Measurements from ENCODE around the gene MACROD2.

Gene MACROD2

DNA sequence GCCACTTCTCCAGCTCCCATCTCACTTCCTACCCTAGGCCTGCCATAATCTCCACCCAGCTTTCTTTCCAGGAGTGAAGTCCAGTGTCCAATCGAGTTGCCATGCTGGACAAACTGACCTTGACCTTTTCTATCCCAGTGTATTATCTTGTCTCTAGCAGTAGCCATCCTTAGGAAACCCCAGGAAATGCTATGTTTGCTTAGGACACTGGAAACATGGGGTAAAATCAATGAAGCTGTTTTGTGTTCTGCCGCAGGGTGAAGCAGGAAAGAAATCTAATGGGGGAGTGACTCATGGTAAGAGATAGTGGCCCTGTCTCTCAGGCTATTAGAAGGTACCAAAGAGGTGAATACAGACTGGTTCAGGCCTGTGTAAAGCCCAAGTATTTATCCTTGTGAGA lies 1452.2 kb downstream of the MACROD2 start:
- DNase-seq (ENCODE audit: low read depth, low spot score) = no peak
- TF ChIP-seq, protein P1, sequence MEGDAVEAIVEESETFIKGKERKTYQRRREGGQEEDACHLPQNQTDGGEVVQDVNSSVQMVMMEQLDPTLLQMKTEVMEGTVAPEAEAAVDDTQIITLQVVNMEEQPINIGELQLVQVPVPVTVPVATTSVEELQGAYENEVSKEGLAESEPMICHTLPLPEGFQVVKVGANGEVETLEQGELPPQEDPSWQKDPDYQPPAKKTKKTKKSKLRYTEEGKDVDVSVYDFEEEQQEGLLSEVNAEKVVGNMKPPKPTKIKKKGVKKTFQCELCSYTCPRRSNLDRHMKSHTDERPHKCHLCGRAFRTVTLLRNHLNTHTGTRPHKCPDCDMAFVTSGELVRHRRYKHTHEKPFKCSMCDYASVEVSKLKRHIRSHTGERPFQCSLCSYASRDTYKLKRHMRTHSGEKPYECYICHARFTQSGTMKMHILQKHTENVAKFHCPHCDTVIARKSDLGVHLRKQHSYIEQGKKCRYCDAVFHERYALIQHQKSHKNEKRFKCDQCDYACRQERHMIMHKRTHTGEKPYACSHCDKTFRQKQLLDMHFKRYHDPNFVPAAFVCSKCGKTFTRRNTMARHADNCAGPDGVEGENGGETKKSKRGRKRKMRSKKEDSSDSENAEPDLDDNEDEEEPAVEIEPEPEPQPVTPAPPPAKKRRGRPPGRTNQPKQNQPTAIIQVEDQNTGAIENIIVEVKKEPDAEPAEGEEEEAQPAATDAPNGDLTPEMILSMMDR (IDR thresholded peaks at IDR 0.05; ENCODE audit: insufficient read depth, low read length, missing control alignments) = no peak
- H3K4me3 ChIP-seq (ENCODE audit: low read depth, low read length) = no peak overlapping the region
- CTCF ChIA-PET = no interaction called here
- POLR2A ChIA-PET = no interaction called here

DNA sequence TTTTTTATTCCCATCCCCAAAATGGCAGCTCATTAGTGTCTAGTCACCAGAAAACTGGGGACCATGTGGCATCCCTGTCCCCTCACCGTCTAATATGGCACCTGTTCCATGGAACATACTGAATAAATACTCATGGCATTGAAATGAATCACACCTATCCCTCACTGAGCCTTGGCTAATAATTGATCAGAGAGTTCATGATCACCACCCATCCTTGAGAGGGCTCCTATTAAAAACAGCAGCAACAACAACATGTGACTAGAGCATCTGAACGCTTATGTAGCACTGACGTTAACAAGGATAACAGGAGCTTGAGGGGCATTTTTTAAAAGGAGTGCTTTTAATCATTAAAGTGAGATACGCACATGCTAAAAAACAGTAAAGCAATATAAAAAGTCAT lies 1453.7 kb downstream of the MACROD2 start:
- POLR2A ChIA-PET = interaction anchor here (0.8 kb wide), 1 partner anchor 212 kb away, joined by 3 read pairs; no protein-coding TSS in a partner anchor
- CTCF ChIA-PET = no interaction called here
- no peak for DNase-seq (ENCODE audit: low read depth, low spot score)
- H3K4me3 ChIP-seq (ENCODE audit: low read depth, low read length) = no peak overlapping the region
- TF ChIP-seq, protein P1 (IDR thresholded peaks at IDR 0.05; ENCODE audit: insufficient read depth, low read length, missing control alignments) = no peak

GRCh38 chr20:15451241-15451640 lies 1455.9 kb downstream of the MACROD2 start:
- TF ChIP-seq, protein P1 (IDR thresholded peaks at IDR 0.05; ENCODE audit: insufficient read depth, low read length, missing control alignments) = no peak
- ChIA-PET CTCF (no interaction called here), POLR2A (no interaction called here)
- DNase-seq (ENCODE audit: low read depth, low spot score) = no peak
- H3K4me3 ChIP-seq (ENCODE audit: low read depth, low read length) = no peak overlapping the region

- TF ChIP-seq, protein P1 (IDR thresholded peaks at IDR 0.05; ENCODE audit: insufficient read depth, low read length, missing control alignments) = no peak
- ChIA-PET CTCF (no interaction called here), POLR2A (no interaction called here)
- DNase-seq (ENCODE audit: low read depth, low spot score) = no peak
- no peak overlapping the region for H3K4me3 ChIP-seq (ENCODE audit: low read depth, low read length)
Observed at GRCh38 chr20:15455279-15455678, 1460.0 kb downstream of the MACROD2 start.

DNA sequence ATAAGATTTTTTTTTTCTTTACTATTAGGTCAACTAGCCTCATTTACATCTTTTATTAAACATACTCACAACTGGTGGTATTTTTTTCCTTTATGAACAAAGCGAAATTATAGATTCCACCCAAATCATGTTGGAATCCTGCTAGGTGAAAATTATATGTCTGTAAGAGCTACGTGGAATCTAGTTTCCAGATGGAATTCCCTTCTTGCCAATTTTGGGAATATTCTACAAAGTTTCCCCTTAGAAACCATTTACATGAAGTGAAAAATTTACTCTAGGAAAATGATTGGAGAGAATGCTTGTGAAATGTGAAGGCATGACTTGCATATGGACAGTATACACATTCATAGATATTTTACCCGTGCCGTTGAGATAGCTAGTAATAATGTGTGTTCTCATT lies 1466.6 kb downstream of the MACROD2 start:
- no peak overlapping the region for H3K4me3 ChIP-seq (ENCODE audit: low read depth, low read length)
- TF ChIP-seq, protein P1 (IDR thresholded peaks at IDR 0.05; ENCODE audit: insufficient read depth, low read length, missing control alignments) = no peak
- no peak for DNase-seq (ENCODE audit: low read depth, low spot score)
- CTCF ChIA-PET = no interaction called here
- POLR2A ChIA-PET = no interaction called here

- DNase-seq (ENCODE audit: low read depth, low spot score) = no peak
- CTCF ChIA-PET = no interaction called here
- H3K4me3 ChIP-seq (ENCODE audit: low read depth, low read length) = no peak overlapping the region
- POLR2A ChIA-PET = no interaction called here
- TF ChIP-seq, protein P1 (IDR thresholded peaks at IDR 0.05; ENCODE audit: insufficient read depth, low read length, missing control alignments) = no peak
Observed at GRCh38 chr20:15475483-15475882, 1480.2 kb downstream of the MACROD2 start.
